Cerebellar cortex (tissue), 1 donor: ENCODE measurements around the gene YWHAG.
"Not testable (repeated sequence)": the region's sequence is repeated elsewhere in the genome, so short reads cannot be mapped to it uniquely, and the experiment has no call there.

Experiments
- DNase-seq: peaks from one replicate; pipeline ENCODE4 v3.0.0-alpha.2; 2015; ENCODE audit warnings: low spot score

Gene YWHAG

GRCh38 chr7:76296743-76297740 is 61.7 kb downstream of the YWHAG start:
- DNase-seq = no peak

GRCh38 chr7:76294344-76295024 is 64.3 kb downstream of the YWHAG start:
- DNase-seq = peak; percentile 75

GRCh38 chr7:76293407-76293901 is 65.3 kb downstream of the YWHAG start:
- no peak for DNase-seq

GRCh38 chr7:76292911-76293310 is 65.9 kb downstream of the YWHAG start:
- DNase-seq = not testable (repeated sequence)

GRCh38 chr7:76292213-76292573 is 66.6 kb downstream of the YWHAG start:
- DNase-seq = no peak

- DNase-seq = peak; percentile 91
Measured at GRCh38 chr7:76291351-76292212, 67.2 kb downstream of the YWHAG start.

- DNase-seq = not testable (repeated sequence)
Measured at GRCh38 chr7:76290847-76291350, 67.9 kb downstream of the YWHAG start.

- no peak for DNase-seq
Measured at GRCh38 chr7:76286842-76287403, 71.9 kb downstream of the YWHAG start.

GRCh38 chr7:76285604-76286374 is 73.0 kb downstream of the YWHAG start:
- DNase-seq = no peak

- DNase-seq = no peak
Measured at GRCh38 chr7:76283254-76284159, 75.3 kb downstream of the YWHAG start.

GRCh38 chr7:76282344-76283253 is 76.2 kb downstream of the YWHAG start:
- no peak for DNase-seq

GRCh38 chr7:76281706-76282343 is 77.0 kb downstream of the YWHAG start:
- no peak for DNase-seq

- no peak for DNase-seq
Measured at GRCh38 chr7:76281006-76281705, 77.6 kb downstream of the YWHAG start.

GRCh38 chr7:76280408-76280807 is 78.4 kb downstream of the YWHAG start:
- no peak for DNase-seq

GRCh38 chr7:76278540-76278939 is 80.3 kb downstream of the YWHAG start:
- peak; percentile 42 for DNase-seq
